H1 (cell line): Measurements from ENCODE around the gene USP10. TPM values are rescaled to one million over a fixed set of nuclear protein-coding genes. Genes with fewer than 3 reads are reported as not detected.

Experiments used
- CTCF ChIA-PET: fragments of 300-600 bp; sonication (Branson Sonifier 250); formaldehyde crosslinking; loops from one replicate; lab custom pipeline; 2021; ENCODE audit not compliant: partially characterized antibody; lab: Charles Lee
- POLR2A ChIA-PET: fragments of 300-600 bp; sonication (Branson Sonifier 250); formaldehyde crosslinking; loops from one replicate; lab custom pipeline; 2021; ENCODE audit warnings: inconsistent platforms; ENCODE audit not compliant: partially characterized antibody; lab: Charles Lee
- DNase-seq, 2 experiments: peaks; one replicate each; pipeline versions ENCODE4 v3.0.0 to v3.0.0-alpha.2; 2010 to 2022; ENCODE audit warnings: low spot score in 2 of 2, low read depth in 1 of 2, mixed read lengths in 1 of 2
- FAIRE-seq: peaks from 2 replicates; lab custom pipeline; 2011; peaks lifted over from hg19 to GRCh38; lab: Jason Lieb, UNC
- H2AFZ ChIP-seq: 2 replicates; pipeline ENCODE4 v1.8.1; 2012; ENCODE audit warnings: low read length, inconsistent platforms
- H2AK5ac ChIP-seq: 2 replicates; pipeline ENCODE4 v1.6.1; 2013; ENCODE audit warnings: low read depth, low read length
- H2BK120ac ChIP-seq: replicated peaks from 2 replicates; pipeline ENCODE3; 2013; ENCODE audit warnings: low read depth, low read length, inconsistent platforms
- H2BK12ac ChIP-seq: 2 replicates; pipeline ENCODE4 v1.6.1; 2013; ENCODE audit warnings: low read depth, low read length
- H2BK15ac ChIP-seq: 2 replicates; pipeline ENCODE4 v1.6.1; 2013; ENCODE audit warnings: low read length
- H2BK20ac ChIP-seq: 2 replicates; pipeline ENCODE4 v1.6.1; 2013; ENCODE audit warnings: low read length
- H2BK5ac ChIP-seq: 2 replicates; pipeline ENCODE4 v1.6.1; 2013; ENCODE audit warnings: low read depth, low read length
- H3K14ac ChIP-seq: 2 replicates; pipeline ENCODE4 v1.6.1; 2013; ENCODE audit warnings: inconsistent platforms; ENCODE audit not compliant: insufficient read length
- H3K18ac ChIP-seq: 2 replicates; pipeline ENCODE4 v1.6.1; 2013; ENCODE audit warnings: low read length; ENCODE audit errors: extremely low read depth
- H3K23ac ChIP-seq: 2 replicates; pipeline ENCODE4 v1.6.1; 2013; ENCODE audit warnings: inconsistent platforms; ENCODE audit not compliant: insufficient read length
- H3K23me2 ChIP-seq: 2 replicates; pipeline ENCODE4 v1.6.1; 2013; ENCODE audit warnings: low read depth, low read length
- H3K27ac ChIP-seq: 2 replicates; pipeline ENCODE4 v1.6.1; 2011; ENCODE audit warnings: low read depth, low read length, inconsistent platforms
- H3K27me3 ChIP-seq, 4 experiments: replicated peaks in 1 of 4; 1 replicate in 1 of 4; 2 replicates in 3 of 4; pipeline versions ENCODE4 v1.6.1 to v1.8.1; 2011 to 2013; ENCODE audit warnings: low read length in 3 of 4, mild to moderate bottlenecking in 3 of 4, inconsistent platforms in 2 of 4, mixed read lengths in 2 of 4, moderate library complexity in 1 of 4; ENCODE audit not compliant: control insufficient read depth in 3 of 4, insufficient read depth in 3 of 4; ENCODE audit errors: extremely low read depth in 1 of 4
- H3K36me3 ChIP-seq, 4 experiments: 2 replicates each; pipeline versions ENCODE4 v1.6.1 to v1.8.1; 2011 to 2013; ENCODE audit warnings: mild to moderate bottlenecking in 4 of 4, low read length in 3 of 4, moderate library complexity in 2 of 4, control low read depth in 1 of 4, inconsistent platforms in 1 of 4; ENCODE audit not compliant: insufficient read depth in 4 of 4, control insufficient read depth in 2 of 4
- H3K4ac ChIP-seq: replicated peaks from 2 replicates; pipeline ENCODE3; 2013; ENCODE audit warnings: low read length, low read depth, mixed read lengths, inconsistent platforms; ENCODE audit not compliant: insufficient read length
- H3K4me1 ChIP-seq, 4 experiments: replicated peaks in 1 of 4; 1 replicate in 1 of 4; 2 replicates in 3 of 4; pipeline versions ENCODE4 v1.6.1 to v1.8.1; 2011 to 2013; ENCODE audit warnings: low read length in 3 of 4, inconsistent platforms in 2 of 4, mixed read lengths in 1 of 4; ENCODE audit not compliant: insufficient read depth in 4 of 4, control insufficient read depth in 3 of 4
- H3K4me2 ChIP-seq, 2 experiments: 2 replicates each; pipeline versions ENCODE4 v1.6.1 to v1.8.1; 2011 to 2013; ENCODE audit warnings: low read depth in 2 of 2, low read length in 2 of 2, control low read depth in 1 of 2, inconsistent platforms in 1 of 2, mild to moderate bottlenecking in 1 of 2; ENCODE audit not compliant: insufficient read depth in 1 of 2
- H3K4me3 ChIP-seq, 4 experiments: fragments of 200-600, 300-600 bp in 1 of 4; sonication (generic), shearing (Covaris generic), sonication (Bioruptor Twin) in 1 of 4; 2 replicates each; pipeline versions ENCODE4 v1.5.1 to v1.8.1; 2011 to 2016; ENCODE audit warnings: low read length in 4 of 4, low read depth in 3 of 4, control low read depth in 2 of 4, inconsistent platforms in 2 of 4, mild to moderate bottlenecking in 2 of 4, mixed read lengths in 1 of 4, moderate library complexity in 1 of 4; ENCODE audit not compliant: insufficient read depth in 2 of 4; ENCODE audit errors: extremely low read depth in 1 of 4
- H3K56ac ChIP-seq: replicated peaks from 2 replicates; pipeline ENCODE3; 2013; ENCODE audit warnings: low read depth, mild to moderate bottlenecking, mixed read lengths, low read length, inconsistent platforms; ENCODE audit not compliant: insufficient read length
- H3K79me1 ChIP-seq: 2 replicates; pipeline ENCODE4 v1.6.1; 2013; ENCODE audit warnings: low read depth, low read length, control low read depth
- H3K79me2 ChIP-seq, 2 experiments: 2 replicates each; pipeline versions ENCODE4 v1.6.1 to v1.8.1; 2012 to 2013; ENCODE audit warnings: low read length in 2 of 2, mild to moderate bottlenecking in 2 of 2, inconsistent platforms in 1 of 2; ENCODE audit not compliant: insufficient read depth in 2 of 2, control insufficient read depth in 1 of 2
- H3K9ac ChIP-seq, 4 experiments: replicated peaks in 1 of 4; 1 replicate in 1 of 4; 2 replicates in 3 of 4; pipeline versions ENCODE4 v1.6.1 to v1.8.1; 2011 to 2013; ENCODE audit warnings: low read depth in 3 of 4, low read length in 3 of 4, control low read depth in 2 of 4, mild to moderate bottlenecking in 2 of 4, moderate library complexity in 2 of 4, inconsistent platforms in 1 of 4; ENCODE audit errors: extremely low read depth in 1 of 4
- H3K9me3 ChIP-seq, 2 experiments: 2 replicates each; pipeline versions ENCODE4 v1.6.1 to v1.8.1; 2012 to 2013; ENCODE audit warnings: mild to moderate bottlenecking in 2 of 2, moderate library complexity in 2 of 2, control low read depth in 1 of 2, inconsistent platforms in 1 of 2, low read depth in 1 of 2, low read length in 1 of 2, mixed read lengths in 1 of 2; ENCODE audit not compliant: insufficient read depth in 2 of 2
- H4K20me1 ChIP-seq, 2 experiments: replicated peaks in 1 of 2; 2 replicates each; pipeline versions ENCODE3 to v1.8.1; 2011 to 2013; ENCODE audit warnings: inconsistent platforms in 2 of 2, low read length in 2 of 2, mild to moderate bottlenecking in 1 of 2; ENCODE audit not compliant: insufficient read depth in 2 of 2, control insufficient read depth in 1 of 2
- H4K5ac ChIP-seq: 2 replicates; pipeline ENCODE4 v1.6.1; 2013; ENCODE audit warnings: low read length, low read depth, mixed read lengths, inconsistent platforms; ENCODE audit not compliant: insufficient read length
- H4K8ac ChIP-seq: 2 replicates; pipeline ENCODE4 v1.8.0; 2013; ENCODE audit warnings: mild to moderate bottlenecking, moderate library complexity, low read length, inconsistent platforms; ENCODE audit not compliant: insufficient read depth; ENCODE audit errors: extremely low read depth
- H4K91ac ChIP-seq: replicated peaks from 2 replicates; pipeline ENCODE3; 2013; ENCODE audit warnings: low read length, mixed read lengths, inconsistent platforms; ENCODE audit not compliant: insufficient read length
- CHD1 ChIP-seq: IDR thresholded peaks from 2 replicates; pipeline ENCODE4 v1.6.1; 2012; ENCODE audit warnings: low read depth, low read length, improper control_type of control experiment
- CTBP2 ChIP-seq: IDR thresholded peaks from 2 replicates; pipeline ENCODE4 v1.7.0; 2011; ENCODE audit warnings: borderline replicate concordance, mild to moderate bottlenecking, moderate library complexity, mixed read lengths, low read length; ENCODE audit not compliant: insufficient read depth, insufficient read length
- E2F6 ChIP-seq: IDR thresholded peaks from 2 replicates; pipeline ENCODE4 v1.6.1; 2012; ENCODE audit warnings: inconsistent platforms
- MAFK ChIP-seq: IDR thresholded peaks from 2 replicates; pipeline ENCODE4 v1.6.1; 2012; ENCODE audit warnings: low read depth, mild to moderate bottlenecking, improper control_type of control experiment, low read length
- PHF8 ChIP-seq: fragments of 200-600 bp; sonication (generic); conservative IDR thresholded peaks from 2 replicates; pipeline ENCODE4 v1.7.1; 2012; ENCODE audit warnings: low read depth, mild to moderate bottlenecking, inconsistent platforms, low read length, moderate library complexity
- POLR2A ChIP-seq, 2 experiments: IDR thresholded peaks; 1 replicate in 1 of 2; 2 replicates in 1 of 2; pipeline ENCODE4 v1.6.1; 2011; ENCODE audit warnings: low read depth in 2 of 2, low read length in 2 of 2, mild to moderate bottlenecking in 2 of 2; ENCODE audit errors: control extremely low read depth in 1 of 2
- RNF2 ChIP-seq: fragments of 200-900, 300-1000 bp; sonication (generic); IDR thresholded peaks from 2 replicates; pipeline ENCODE4 v1.7.1; 2016; ENCODE audit warnings: borderline replicate concordance, low read depth, mild to moderate bottlenecking, antibody characterized with exemption, low read length; ENCODE audit not compliant: poor library complexity, severe bottlenecking; ENCODE audit errors: missing control alignments
- SIN3A ChIP-seq, 2 experiments: IDR thresholded peaks in 1 of 2; conservative IDR thresholded peaks in 1 of 2; 2 replicates each; pipeline ENCODE4 v1.6.1; 2011 to 2012; ENCODE audit warnings: low read length in 2 of 2, improper control_type of control experiment in 1 of 2, low read depth in 1 of 2, mild to moderate bottlenecking in 1 of 2
- SIRT6 ChIP-seq: IDR thresholded peaks from one replicate; pipeline ENCODE4 v1.7.1; 2012; ENCODE audit warnings: low read length, inconsistent platforms
- SIX5 ChIP-seq: IDR thresholded peaks from 2 replicates; pipeline ENCODE4 v1.6.1; 2011; ENCODE audit warnings: mild to moderate bottlenecking, low read depth, low read length
- TEAD4 ChIP-seq: IDR thresholded peaks from 2 replicates; pipeline ENCODE4 v1.6.1; 2012; ENCODE audit warnings: low read depth, low read length, inconsistent platforms, mixed read lengths
- YY1 ChIP-seq: IDR thresholded peaks from 2 replicates; pipeline ENCODE4 v1.6.1; 2011; ENCODE audit warnings: low read depth, mild to moderate bottlenecking, low read length
- WGBS, 2 experiments: shearing (Covaris generic) in 1 of 2; methylation state at CpG; one replicate each; pipeline versions ENCODE4 v1.1.6 to v1.1.7; 2013 to 2015; ENCODE audit warnings: low lambda C conversion rate in 2 of 2, mixed read lengths in 2 of 2, inconsistent platforms in 1 of 2, low coverage in 1 of 2, missing lambda C conversion rate in 1 of 2; ENCODE audit not compliant: insufficient replicate concordance in 2 of 2, insufficient coverage in 1 of 2, insufficient read length in 1 of 2; ENCODE audit errors: extremely low coverage in 1 of 2, missing lambda C conversion rate in 1 of 2; 5-methylcytosine and 5-hydroxymethylcytosine counted together
- polyA plus RNA-seq, 7 experiments: library from polyadenylated mRNA; depleted of rRNA in 3 of 7; stranded (reverse) in 5 of 7; unstranded in 2 of 7; fragments of >200 nt in 5 of 7; fragments of 200-250 nt in 2 of 7; gene quantifications; 1 replicate in 5 of 7; 2 replicates in 1 of 7; 4 replicates in 1 of 7; pipeline versions ENCODE4 v1.2.1 to v1.2.3, GENCODE V29; 2011 to 2013; ENCODE audit warnings: missing spikeins in 2 of 7, mixed read lengths in 2 of 7
- total RNA-seq: library from RNA; stranded (reverse); fragmentation: NEBNext Ultra II Directional; extraction: Animal tissue kit (Norgen Biotek cat#: 25700); gene quantifications from 2 replicates; pipeline ENCODE4 v1.2.1, GENCODE V29; 2021

Gene USP10
- total and polyA plus RNA-seq, 2 of the 8 experiments (the other 6 are each of a cell fraction or from before 2014, with no cell fraction given), result 171 to 195 TPM

- no peak for DNase-seq
- H3K4me2 ChIP-seq, result no peak overlapping the region
- no peaks in the 10 kb centered on the region for H3K23me2 ChIP-seq
- H3K9me3 ChIP-seq, result no peaks in the 10 kb centered on the region
- H3K27me3 ChIP-seq, result no peaks in the 10 kb centered on the region
- no peak overlapping the region for H4K5ac ChIP-seq
- H3K18ac ChIP-seq, result no peak overlapping the region
- ChIA-PET CTCF (interaction anchor here (1.0 to 1.7 kb wide), 3 partner anchors 103 to 158 kb away, joined by 3 to 4 read pairs (median 3); no protein-coding TSS in a partner anchor), POLR2A (interaction anchor here (1.0 to 1.6 kb wide), 2 partner anchors 13 to 41 kb away, joined by 3 read pairs; no protein-coding TSS in a partner anchor)
- H4K8ac ChIP-seq, result no peak overlapping the region
- H3K4ac ChIP-seq, result no peak overlapping the region
- no peak overlapping the region for H2BK5ac ChIP-seq
- H2BK12ac ChIP-seq, result no peak overlapping the region
- no peak for FAIRE-seq
- no peaks in the 10 kb centered on the region for H3K36me3 ChIP-seq
- H2AK5ac ChIP-seq, result no peak overlapping the region
- no peak overlapping the region for H2AFZ ChIP-seq
- H3K27ac ChIP-seq, result no peak overlapping the region
- H2BK15ac ChIP-seq, result no peak overlapping the region
- WGBS, 2 experiments, result 88% methylated on average over 6 of the region's 6 CpGs; no CpG with 5 or more reads in 1 of the 2 experiments
- no peak overlapping the region for H4K91ac ChIP-seq
- TF ChIP-seq TEAD4 (no peak), CHD1 (no peak), CTBP2 (no peak), POLR2A (IDR thresholded peaks at IDR 0.05; ENCODE audit: control extremely low read depth in 1 of 2, low read depth in 2 of 2, low read length in 2 of 2) (no peak), E2F6 (no peak), RNF2 (no peak), PHF8 (no peak), SIRT6 (no peak), SIN3A (conservative IDR thresholded peaks at IDR 0.05 in 1 of 2, IDR thresholded peaks at IDR 0.05 in 1 of 2; ENCODE audit: low read depth in 1 of 2, low read length in 2 of 2) (no peak), YY1 (no peak), MAFK (no peak), SIX5 (no peak)
- H3K79me2 ChIP-seq, result no peaks in the 10 kb centered on the region
- peaks cover 0 to 2% (median 0%) of the 10 kb centered on the region in 4 experiments; a peak in 2 of 7 replicates for H3K4me1 ChIP-seq
- H3K23ac ChIP-seq, result no peak overlapping the region
- H4K20me1 ChIP-seq, result no peaks in the 10 kb centered on the region
- H3K79me1 ChIP-seq, result no peaks in the 10 kb centered on the region
- no peak overlapping the region for H2BK120ac ChIP-seq
- H3K9ac ChIP-seq, result no peak overlapping the region
- H2BK20ac ChIP-seq, result no peak overlapping the region
- no peak overlapping the region for H3K4me3 ChIP-seq
- no peak overlapping the region for H3K56ac ChIP-seq
- no peak overlapping the region for H3K14ac ChIP-seq
Observed at GRCh38 chr16:84794186-84794585, 94.4 kb downstream of the USP10 start.
